Hematopoietic multipotent progenitor cell (in vitro differentiated cells): ENCODE results near the gene BCR. TPM values are rescaled to one million over a fixed set of nuclear protein-coding genes. Genes with fewer than 3 reads are reported as not detected.
"Not testable (repeated sequence)": the region's sequence is repeated elsewhere in the genome, so short reads cannot be mapped to it uniquely, and the experiment has no call there.

Source experiments
- DNase-seq, 3 donors: peaks; one replicate each; pipeline ENCODE4 v3.0.0-alpha.2; 2011 to 2015; ENCODE audit warnings: low read depth in 2 of 3, low spot score in 2 of 3
- small RNA-seq: library from RNA; depleted of rRNA; stranded (forward); fragments of <200 nt; gene quantifications from one replicate; pipeline ENCODE3, GENCODE V24; 2012
- total RNA-seq: library from RNA; depleted of rRNA; stranded (reverse); fragments of >200 nt; gene quantifications from one replicate; pipeline ENCODE4 v1.2.3, GENCODE V29; 2012

The BCR gene
- total RNA-seq, 1 donor = 238 TPM

DNA sequence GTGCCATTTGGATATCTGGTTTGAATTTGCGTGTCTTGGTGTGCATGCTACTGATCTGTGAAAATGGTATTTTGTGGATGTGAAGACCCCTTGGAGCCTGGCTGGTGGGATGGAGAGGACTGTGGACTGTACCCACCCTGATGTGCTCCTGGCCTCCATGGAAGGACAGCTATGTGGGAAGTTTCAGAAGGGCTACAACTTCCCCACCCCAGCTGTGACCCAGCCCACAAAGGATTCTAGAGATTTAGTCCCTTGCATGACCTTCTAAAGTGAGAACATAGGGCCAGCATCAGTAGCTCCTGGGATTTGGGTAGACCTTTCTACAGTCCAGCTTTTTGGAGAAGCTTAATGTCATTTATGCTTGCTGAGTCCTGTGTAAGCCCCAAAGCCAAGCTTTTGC lies 173.4 kb downstream of the BCR start:
- no peak for DNase-seq

DNA sequence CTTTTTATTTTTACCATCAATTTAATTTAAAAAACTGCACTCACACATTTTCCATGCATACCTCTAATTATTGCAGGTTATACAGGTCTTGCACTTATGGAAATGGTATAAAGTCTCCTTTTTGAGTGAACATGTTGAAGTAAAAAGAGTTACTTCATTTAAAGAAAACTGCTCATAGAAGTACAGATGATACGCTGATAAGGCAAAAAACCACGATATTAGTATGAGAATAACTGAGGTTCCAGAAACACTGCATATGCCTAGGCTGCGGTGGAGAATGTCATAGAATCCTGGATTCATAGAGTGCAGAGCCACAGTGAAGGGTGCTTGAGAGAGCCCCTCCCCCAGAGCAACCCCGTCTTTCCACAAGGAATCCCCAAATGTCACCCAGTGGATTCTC lies 175.8 kb downstream of the BCR start:
- DNase-seq = no peak

DNA sequence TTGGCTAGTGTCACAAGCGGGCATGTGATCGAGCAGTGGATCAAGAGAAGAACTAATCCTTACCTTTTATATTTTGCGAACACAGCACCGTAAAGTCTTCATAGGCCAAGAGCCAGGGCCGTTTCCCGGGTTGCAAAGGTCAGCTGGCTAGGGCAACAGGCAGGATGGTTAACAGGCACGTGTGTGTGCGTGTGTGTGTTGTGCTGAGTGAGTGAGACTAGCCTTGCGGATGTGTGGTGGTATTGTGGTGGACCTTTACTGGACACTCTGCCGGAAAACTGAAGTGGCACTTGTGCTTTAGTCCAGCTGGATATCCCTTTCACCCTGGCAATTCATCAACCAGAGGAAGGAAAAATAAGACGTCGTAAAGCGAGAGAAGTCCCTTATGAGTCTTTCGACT lies 176.7 kb downstream of the BCR start:
- DNase-seq = no peak

DNA sequence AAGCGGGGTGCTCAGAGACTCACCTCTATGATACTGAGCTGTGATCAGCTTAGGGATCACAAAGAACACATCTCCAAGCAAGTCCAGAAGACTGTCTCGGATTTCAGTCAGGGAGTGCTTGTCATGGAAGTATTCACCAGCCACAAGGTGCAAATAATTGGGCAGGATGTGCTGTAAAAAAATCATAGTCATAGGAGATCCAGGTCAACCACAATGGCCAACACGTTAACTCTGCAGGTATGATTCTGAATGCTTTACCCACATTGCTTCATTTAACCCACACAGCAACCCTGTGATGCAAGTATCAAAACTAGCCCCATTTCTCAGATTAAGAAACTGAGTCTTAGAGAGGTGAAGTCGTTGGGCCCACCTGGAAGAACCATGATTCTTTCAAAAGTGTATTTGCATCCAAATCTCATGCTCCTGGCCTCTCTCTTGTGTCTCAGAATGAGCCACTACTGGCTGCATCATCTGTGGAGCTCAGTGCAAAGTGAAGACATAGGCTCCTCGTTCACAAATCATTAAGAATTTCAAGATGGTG lies 179.3 kb downstream of the BCR start:
- no peak for DNase-seq

DNA sequence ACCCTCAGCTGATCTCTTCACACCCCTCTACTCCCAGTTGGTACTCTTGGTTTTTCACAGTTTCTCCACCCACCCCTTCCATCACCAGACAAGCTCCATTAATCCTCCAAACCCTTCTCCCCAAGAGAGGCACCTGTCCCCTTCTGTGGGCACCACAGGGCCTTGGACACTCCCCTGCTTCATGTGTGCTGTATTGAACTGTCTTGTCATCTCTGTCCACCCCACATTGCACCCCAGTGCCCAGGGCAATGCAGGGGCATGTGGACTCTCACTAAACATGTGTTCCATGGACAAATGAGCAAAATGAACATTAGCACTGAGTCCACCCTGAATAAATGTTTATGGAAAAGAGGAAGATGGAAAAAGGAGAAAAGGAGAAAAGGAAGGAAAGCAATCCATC lies 181.4 kb downstream of the BCR start:
- DNase-seq = no peak

DNA sequence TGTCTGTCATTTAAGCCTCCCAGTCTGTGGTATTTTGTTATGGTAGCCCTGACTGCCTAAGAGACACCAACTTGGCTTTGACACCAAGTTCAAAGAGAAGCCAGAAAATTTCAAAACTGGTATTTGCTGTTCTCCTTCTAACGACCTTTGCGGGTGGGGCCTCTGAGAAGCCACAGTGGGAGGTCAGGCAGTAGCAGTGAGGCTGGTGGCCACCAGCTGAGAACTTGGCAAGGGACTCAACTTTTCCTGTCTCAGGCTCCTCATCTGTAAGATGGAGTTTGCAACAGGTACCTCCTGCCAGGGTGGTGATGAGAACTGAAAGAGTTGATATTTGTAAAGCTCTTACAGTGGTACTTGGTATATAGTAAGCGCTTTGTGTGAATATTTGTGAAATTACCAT lies 183.4 kb downstream of the BCR start:
- no peak for DNase-seq

DNA sequence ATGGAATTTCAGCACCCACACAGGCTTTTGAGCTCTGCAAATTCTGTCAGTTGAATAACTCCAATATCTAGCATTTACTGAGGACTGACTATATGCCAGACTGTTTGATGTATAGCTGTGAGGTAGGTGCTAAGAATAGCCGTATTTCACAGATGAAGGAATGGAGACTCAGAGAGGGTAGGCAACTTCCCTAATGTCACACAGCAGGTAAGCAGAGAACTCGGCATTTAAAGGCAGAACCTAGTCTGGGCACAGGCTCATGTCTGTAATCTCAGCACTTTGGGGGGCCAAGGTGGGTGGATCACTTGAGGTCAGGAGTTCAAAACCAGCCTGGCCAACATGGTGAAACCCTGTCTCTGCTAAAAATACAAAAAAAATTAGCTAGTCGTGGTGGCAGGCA lies 184.1 kb downstream of the BCR start:
- no peak for DNase-seq

DNA sequence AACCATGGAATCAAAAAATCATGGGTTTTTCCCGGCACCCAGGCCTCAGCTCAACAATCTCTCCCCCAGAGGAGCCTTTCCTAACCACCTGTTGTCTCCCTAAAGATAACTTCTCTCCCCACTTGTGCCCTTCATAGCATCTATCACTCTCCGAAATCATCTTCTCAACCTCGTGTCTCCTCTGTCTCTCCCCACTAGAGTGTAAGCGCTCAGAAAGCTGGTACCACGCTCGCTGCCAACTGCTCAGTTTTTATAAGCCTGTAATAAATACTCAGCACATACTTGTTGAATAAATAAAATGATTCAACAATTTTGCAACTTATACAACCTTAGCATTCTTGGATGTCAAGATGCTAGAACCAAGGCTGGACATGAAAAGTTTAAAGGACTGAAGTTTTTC lies 185.2 kb downstream of the BCR start:
- DNase-seq = no peak

DNA sequence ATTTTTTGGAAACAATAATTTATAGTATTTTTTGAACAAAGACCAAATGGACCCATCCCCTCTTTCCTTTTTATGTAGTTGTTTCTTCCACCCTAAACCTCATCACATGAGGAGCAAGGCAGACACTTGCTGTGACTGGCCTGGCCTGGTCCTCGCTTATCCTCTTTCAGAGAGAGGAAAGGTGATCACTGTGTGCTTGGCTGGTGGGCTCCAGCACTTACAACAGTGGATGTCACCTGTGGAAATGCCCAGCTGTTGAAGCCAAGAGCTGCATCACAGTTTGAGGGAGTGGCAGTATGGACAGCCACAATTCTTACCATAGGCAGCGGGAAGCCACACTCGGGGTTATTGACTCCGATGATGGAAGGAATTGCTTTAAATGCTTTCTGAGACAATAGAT lies 185.7 kb downstream of the BCR start:
- no peak for DNase-seq

DNA sequence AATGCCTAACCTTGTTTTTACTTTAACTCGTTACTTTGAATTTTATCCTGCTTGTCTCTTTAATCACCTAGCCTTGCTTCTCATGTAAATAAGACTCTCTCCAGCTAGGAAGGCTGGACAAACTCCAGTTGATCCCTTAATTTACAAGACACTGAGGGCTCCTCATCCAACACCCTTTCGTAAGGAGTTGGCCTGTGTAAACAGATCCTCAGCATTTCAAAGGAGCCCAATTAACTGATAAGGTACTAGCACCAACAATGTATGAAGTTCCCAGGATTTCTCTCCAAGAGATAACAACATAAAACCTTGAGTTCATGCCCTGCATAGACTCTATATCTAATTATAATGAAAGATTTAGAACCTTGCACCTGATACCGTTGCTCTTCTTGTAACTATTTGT lies 186.9 kb downstream of the BCR start:
- not testable (repeated sequence) for DNase-seq

Small RNA genes lying within 50 kb of the gene (small RNA-seq; reads per million reads assigned to genes)
- not detected for gene BCRP8
- gene RF00017 = not detected
- gene RF00066 = not detected
- gene RN7SL263P = not detected

Other genes starting within 250 kb of the BCR start
- gene GNAZ, start 110.0 kb upstream of the BCR start, total RNA-seq = 1.1 TPM
- 0.27 TPM for gene RSPH14, start 38.5 kb upstream of the BCR start, total RNA-seq
- gene RAB36, start 35.0 kb upstream of the BCR start, total RNA-seq = 1.1 TPM